WTC11 (cell line): Measurements from ENCODE around the gene SLC47A2. TPM values are rescaled to one million over a fixed set of nuclear protein-coding genes. Genes with fewer than 3 reads are reported as not detected.

Source experiments
- ATAC-seq: fragments of 200-7000 bp; cut with Tn5 transposase; 2 replicates; pipeline ENCODE4 v1.10.0; 2021; ENCODE audit warnings: mild to moderate bottlenecking, moderate library complexity
- CTCF ChIA-PET: fragments of 300-600 bp; sonication (Branson Sonifier 250); formaldehyde crosslinking; loops from one replicate; lab custom pipeline; 2021; ENCODE audit warnings: antibody characterized with exemption; lab: Charles Lee
- POLR2A ChIA-PET: fragments of 350-600 bp; sonication (Branson Sonifier 250); formaldehyde crosslinking; loops from one replicate; lab custom pipeline; 2021; ENCODE audit warnings: antibody characterized with exemption; lab: Charles Lee
- DNase-seq: peaks from one replicate; pipeline ENCODE4 v3.0.0; 2021; ENCODE audit warnings: low spot score
- H3K27ac Mint-ChIP-seq: 2 replicates; pipeline ENCODE4 v1.8.0; 2021; ENCODE audit warnings: mixed read lengths
- H3K27me3 Mint-ChIP-seq: 2 replicates; pipeline ENCODE4 v1.8.0; 2021; ENCODE audit warnings: low read depth, mild to moderate bottlenecking, moderate library complexity, mixed read lengths
- H3K36me3 Mint-ChIP-seq: 2 replicates; pipeline ENCODE4 v1.8.0; 2021; ENCODE audit warnings: mixed read lengths
- H3K4me1 Mint-ChIP-seq: 2 replicates; pipeline ENCODE4 v1.8.0; 2022; ENCODE audit warnings: mixed read lengths
- H3K4me3 Mint-ChIP-seq: 2 replicates; pipeline ENCODE4 v1.8.0; 2021; ENCODE audit warnings: mild to moderate bottlenecking, moderate library complexity, mixed read lengths
- H3K9me3 Mint-ChIP-seq: 2 replicates; pipeline ENCODE4 v1.8.0; 2021; ENCODE audit warnings: mixed read lengths
- CDX4 ChIP-seq: fragments of 250-450 bp; sonication (Bioruptor Pico); IDR thresholded peaks from 2 replicates; pipeline ENCODE4 v1.9.0; 2021; ENCODE audit warnings: moderate library complexity, mild to moderate bottlenecking, inconsistent platforms, borderline replicate concordance
- CREM ChIP-seq: sonication (generic); formaldehyde crosslinking; IDR thresholded peaks from 2 replicates; pipeline ENCODE4 v1.8.1; 2022; ENCODE audit warnings: mild to moderate bottlenecking, missing genetic modification reagents, moderate library complexity
- CTCF ChIP-seq: fragments of 200-600 bp; IDR thresholded peaks from 2 replicates; pipeline ENCODE4 v1.8.0; 2022; ENCODE audit warnings: antibody characterized with exemption
- E2F1 ChIP-seq: sonication (generic); formaldehyde crosslinking; IDR thresholded peaks from 2 replicates; pipeline ENCODE4 v1.8.0; 2022; ENCODE audit warnings: mild to moderate bottlenecking, missing genetic modification reagents
- ELF4 ChIP-seq: sonication (generic); formaldehyde crosslinking; IDR thresholded peaks from 2 replicates; pipeline ENCODE4 v1.8.1; 2022; ENCODE audit warnings: low read depth, mild to moderate bottlenecking, moderate library complexity, missing genetic modification reagents
- EMX1 ChIP-seq: fragments of 250-450 bp; sonication (Bioruptor Pico); IDR thresholded peaks from 2 replicates; pipeline ENCODE4 v1.8.0; 2021; ENCODE audit warnings: mild to moderate bottlenecking
- FOXP4 ChIP-seq: sonication (generic); formaldehyde crosslinking; IDR thresholded peaks from 2 replicates; pipeline ENCODE4 v1.8.0; 2022; ENCODE audit warnings: mild to moderate bottlenecking, missing genetic modification reagents
- HMGXB4 ChIP-seq: sonication (generic); formaldehyde crosslinking; IDR thresholded peaks from 2 replicates; pipeline ENCODE4 v1.8.1; 2023; ENCODE audit warnings: mild to moderate bottlenecking, moderate library complexity, missing genetic modification reagents
- NR1H2 ChIP-seq: sonication (generic); formaldehyde crosslinking; IDR thresholded peaks from 2 replicates; pipeline ENCODE4 v1.9.0; 2021; ENCODE audit warnings: mild to moderate bottlenecking, moderate library complexity, missing genetic modification reagents
- NR2C2 ChIP-seq: sonication (generic); formaldehyde crosslinking; IDR thresholded peaks from 2 replicates; pipeline ENCODE4 v1.8.0; 2022; ENCODE audit warnings: mild to moderate bottlenecking, missing genetic modification reagents
- RELA ChIP-seq: sonication (generic); formaldehyde crosslinking; IDR thresholded peaks from 2 replicates; pipeline ENCODE4 v1.8.1; 2022; ENCODE audit warnings: missing genetic modification reagents, mild to moderate bottlenecking, borderline replicate concordance
- SMAD4 ChIP-seq: sonication (generic); formaldehyde crosslinking; IDR thresholded peaks from 2 replicates; pipeline ENCODE4 v1.8.0; 2022; ENCODE audit warnings: mild to moderate bottlenecking, missing genetic modification reagents
- STAT6 ChIP-seq: sonication (generic); formaldehyde crosslinking; conservative IDR thresholded peaks from 2 replicates; pipeline ENCODE4 v1.8.1; 2023; ENCODE audit warnings: mild to moderate bottlenecking, low read depth, missing genetic modification reagents, moderate library complexity
- ZBTB21 ChIP-seq: sonication (generic); formaldehyde crosslinking; IDR thresholded peaks from 2 replicates; pipeline ENCODE4 v1.8.1; 2023; ENCODE audit warnings: mild to moderate bottlenecking, missing genetic modification reagents, borderline replicate concordance
- ZNF121 ChIP-seq: sonication (generic); formaldehyde crosslinking; IDR thresholded peaks from 2 replicates; pipeline ENCODE4 v1.8.0; 2023; ENCODE audit warnings: missing genetic modification reagents
- total RNA-seq: library from RNA; stranded (reverse); gene quantifications from 3 replicates; pipeline ENCODE4 v1.2.3, GENCODE V29; 2021

The SLC47A2 gene
- total RNA-seq, 1 experiment from 2014 or later = not detected

- TF ChIP-seq E2F1 (CRISPR knock-in tag) = no peak
- no peak for TF ChIP-seq CREM
- TF ChIP-seq NR1H2 (CRISPR knock-in tag) = no peak
- TF ChIP-seq CDX4 (CRISPR knock-in tag) = no peak
- TF ChIP-seq NR2C2 (CRISPR knock-in tag) = no peak
- TF ChIP-seq, all 79 proteins: peak for 0
- H3K4me3 Mint-ChIP-seq = no peak overlapping the region
- H3K27me3 Mint-ChIP-seq = peaks cover 4% of the 10 kb centered on the region; the same call in 1 of the 2 replicates
- ChIA-PET CTCF (interaction anchor here (0.7 to 6.7 kb wide), 21 partner anchors 9 to 401 kb away, joined by 4 to 91 read pairs (median 10); partner anchors contain the start of genes ALDH3A2, B9D1, MAPK7 and MFAP4), POLR2A (interaction anchor here (1.6 kb wide), 1 partner anchor 115 kb away, joined by 5 read pairs; the partner anchor contains the start of gene ALDH3A2)
- DNase-seq (no peak), ATAC-seq (no peak)
- H3K9me3 Mint-ChIP-seq = no peaks in the 10 kb centered on the region
- peaks cover 7% of the 10 kb centered on the region for H3K4me1 Mint-ChIP-seq
- no peaks in the 10 kb centered on the region for H3K36me3 Mint-ChIP-seq
- H3K27ac Mint-ChIP-seq = no peak overlapping the region
These were observed 47.0 kb upstream of the SLC47A2 start for GRCh38 chr17:19763416-19763815.

- peaks cover 4% of the 10 kb centered on the region; the same call in 1 of the 2 replicates for H3K27me3 Mint-ChIP-seq
- TF ChIP-seq FOXP4 (CRISPR knock-in tag) (no peak), ELF4 (CRISPR knock-in tag) (no peak), ZNF121 (CRISPR knock-in tag) (no peak), RELA (CRISPR knock-in tag) (no peak), CTCF (peak; percentile 65), EMX1 (CRISPR knock-in tag) (no peak), STAT6 (CRISPR knock-in tag) (no peak), SMAD4 (CRISPR knock-in tag) (no peak), HMGXB4 (CRISPR knock-in tag) (0 out of 2 replicates have a peak, but pooled peaks have one; percentile 45), ZBTB21 (CRISPR knock-in tag) (no peak)
- peaks cover 7% of the 10 kb centered on the region for H3K4me1 Mint-ChIP-seq
- POLR2A ChIA-PET = interaction anchor here (0.5 to 1.6 kb wide), 3 partner anchors 17 to 397 kb away, joined by 3 to 6 read pairs (median 5); partner anchors contain the start of gene ALDH3A2
- no peaks in the 10 kb centered on the region for H3K36me3 Mint-ChIP-seq
- DNase-seq (peak; percentile 92), ATAC-seq (peak; percentile 79)
- no peaks in the 10 kb centered on the region for H3K9me3 Mint-ChIP-seq
- no peak overlapping the region for H3K27ac Mint-ChIP-seq
- CTCF ChIA-PET = interaction anchor here (0.6 to 6.7 kb wide), 64 partner anchors 8 to 517 kb away, joined by 3 to 91 read pairs (median 5); partner anchors contain the start of genes ALDH3A1, ALDH3A2, B9D1 and MAPK7
- no peak overlapping the region for H3K4me3 Mint-ChIP-seq
These were observed 46.2 kb upstream of the SLC47A2 start for GRCh38 chr17:19762515-19762961.
